PFSK-1 (cell line): ENCODE measurements around the gene SLC7A4.

Experiments
- FOXP2 ChIP-seq: optimal IDR thresholded peaks from 2 replicates; pipeline ENCODE3; 2011; ENCODE audit warnings: borderline replicate concordance, control low read depth, inconsistent platforms; ENCODE audit not compliant: insufficient read depth; ENCODE audit errors: extremely low read length, extremely low read depth
- POLR2AphosphoS5 ChIP-seq: IDR thresholded peaks from 2 replicates; pipeline ENCODE4 v1.6.1; 2012; ENCODE audit warnings: low read depth, mild to moderate bottlenecking, control low read depth, low read length, moderate library complexity
- REST ChIP-seq, 2 experiments: IDR thresholded peaks; 2 replicates each; pipeline versions ENCODE4 v1.6.1 to v1.8.0; 2011 to 2012; ENCODE audit warnings: low read depth in 2 of 2, low read length in 2 of 2, control low read depth in 1 of 2, inconsistent platforms in 1 of 2, mild to moderate bottlenecking in 1 of 2, moderate library complexity in 1 of 2; ENCODE audit not compliant: insufficient read depth in 1 of 2
- SIN3A ChIP-seq: IDR thresholded peaks from 2 replicates; pipeline ENCODE4 v1.6.1; 2012; ENCODE audit warnings: mild to moderate bottlenecking, low read length, moderate library complexity, borderline replicate concordance; ENCODE audit not compliant: insufficient read depth
- TAF1 ChIP-seq: IDR thresholded peaks from 2 replicates; pipeline ENCODE4 v1.6.1; 2012; ENCODE audit warnings: low read length, control low read depth, borderline replicate concordance; ENCODE audit not compliant: insufficient read depth

Gene SLC7A4

GRCh38 chr22:21077884-21078508 is 45.6 kb upstream of the SLC7A4 start:
- TF ChIP-seq POLR2AphosphoS5 = no peak
- TF ChIP-seq TAF1 = no peak
- no peak for TF ChIP-seq SIN3A
- no peak for TF ChIP-seq FOXP2
- TF ChIP-seq REST (IDR thresholded peaks at IDR 0.05; ENCODE audit: insufficient read depth in 1 of 2, low read depth in 2 of 2, low read length in 2 of 2) = no peak

GRCh38 chr22:21076912-21077625 is 44.7 kb upstream of the SLC7A4 start:
- TF ChIP-seq FOXP2 (no peak), TAF1 (no peak), SIN3A (no peak), POLR2AphosphoS5 (no peak), REST (IDR thresholded peaks at IDR 0.05; ENCODE audit: insufficient read depth in 1 of 2, low read depth in 2 of 2, low read length in 2 of 2) (no peak)

GRCh38 chr22:21075516-21076138 is 43.3 kb upstream of the SLC7A4 start:
- TF ChIP-seq TAF1 (no peak), REST (IDR thresholded peaks at IDR 0.05; ENCODE audit: insufficient read depth in 1 of 2, low read depth in 2 of 2, low read length in 2 of 2) (no peak), SIN3A (no peak), FOXP2 (no peak), POLR2AphosphoS5 (no peak)

GRCh38 chr22:21074102-21074715 is 41.8 kb upstream of the SLC7A4 start:
- TF ChIP-seq POLR2AphosphoS5 (no peak), REST (IDR thresholded peaks at IDR 0.05; ENCODE audit: insufficient read depth in 1 of 2, low read depth in 2 of 2, low read length in 2 of 2) (no peak), TAF1 (no peak), FOXP2 (no peak), SIN3A (no peak)
